ENCODE data around the gene GSS.

Gene GSS

GRCh38 chr20:34985461-34986310 is 30.1 kb upstream of the GSS start:
- H3K4me1 ChIP-seq (ENCODE audit: control insufficient read depth in 5 of 5, insufficient read depth in 5 of 5, low read length in 5 of 5), result peaks cover 0 to 20% (median 11%) of the 10 kb centered on the region in 5 donors
- no peak overlapping the region for H3K27ac ChIP-seq (ENCODE audit: low read depth, low read length)
- H3K9ac ChIP-seq (ENCODE audit: low read length in 5 of 5), result no peak overlapping the region
- H3K27me3 ChIP-seq (ENCODE audit: control insufficient read depth in 5 of 5, insufficient read depth in 4 of 5, low read length in 5 of 5), result peaks cover 0 to 29% (median 5%) of the 10 kb centered on the region in 5 donors
- no peak overlapping the region for H3K4me3 ChIP-seq (ENCODE audit: low read depth in 1 of 5, low read length in 5 of 5)
- H3K36me3 ChIP-seq (ENCODE audit: control insufficient read depth in 5 of 5, insufficient read depth in 5 of 5, low read length in 5 of 5), result no peaks in the 10 kb centered on the region
- H3K9me3 ChIP-seq (ENCODE audit: control insufficient read depth in 5 of 5, low read length in 5 of 5), result no peaks in the 10 kb centered on the region

- H3K9me3 ChIP-seq (ENCODE audit: control insufficient read depth in 5 of 5, low read length in 5 of 5), result no peaks in the 10 kb centered on the region
- peaks cover 0 to 29% (median 5%) of the 10 kb centered on the region in 5 donors for H3K27me3 ChIP-seq (ENCODE audit: control insufficient read depth in 5 of 5, insufficient read depth in 4 of 5, low read length in 5 of 5)
- peaks cover 0 to 20% (median 11%) of the 10 kb centered on the region in 5 donors for H3K4me1 ChIP-seq (ENCODE audit: control insufficient read depth in 5 of 5, insufficient read depth in 5 of 5, low read length in 5 of 5)
- H3K4me3 ChIP-seq (ENCODE audit: low read depth in 1 of 5, low read length in 5 of 5), result no peak overlapping the region
- no peak overlapping the region for H3K9ac ChIP-seq (ENCODE audit: low read length in 5 of 5)
- H3K27ac ChIP-seq (ENCODE audit: low read depth, low read length), result no peak overlapping the region
- no peaks in the 10 kb centered on the region for H3K36me3 ChIP-seq (ENCODE audit: control insufficient read depth in 5 of 5, insufficient read depth in 5 of 5, low read length in 5 of 5)
Measured at GRCh38 chr20:34984756-34985261, 29.2 kb upstream of the GSS start.

- Histone ChIP-seq H3K27ac (ENCODE audit: low read depth, low read length) (no peak overlapping the region), H3K4me3 (ENCODE audit: low read depth in 1 of 5, low read length in 5 of 5) (no peak overlapping the region), H3K9me3 (ENCODE audit: control insufficient read depth in 5 of 5, low read length in 5 of 5) (no peaks in the 10 kb centered on the region), H3K9ac (ENCODE audit: low read length in 5 of 5) (no peak overlapping the region), H3K27me3 (ENCODE audit: control insufficient read depth in 5 of 5, insufficient read depth in 4 of 5, low read length in 5 of 5) (peaks cover 0 to 29% (median 5%) of the 10 kb centered on the region in 5 donors), H3K36me3 (ENCODE audit: control insufficient read depth in 5 of 5, insufficient read depth in 5 of 5, low read length in 5 of 5) (no peaks in the 10 kb centered on the region), H3K4me1 (ENCODE audit: control insufficient read depth in 5 of 5, insufficient read depth in 5 of 5, low read length in 5 of 5) (peaks cover 0 to 20% (median 11%) of the 10 kb centered on the region in 5 donors)
Measured at GRCh38 chr20:34983995-34984735, 28.6 kb upstream of the GSS start.

- Histone ChIP-seq H3K4me3 (ENCODE audit: low read depth in 1 of 5, low read length in 5 of 5) (no peak overlapping the region), H3K27ac (ENCODE audit: low read depth, low read length) (no peak overlapping the region), H3K27me3 (ENCODE audit: control insufficient read depth in 5 of 5, insufficient read depth in 4 of 5, low read length in 5 of 5) (peaks cover 0 to 29% (median 5%) of the 10 kb centered on the region in 5 donors), H3K36me3 (ENCODE audit: control insufficient read depth in 5 of 5, insufficient read depth in 5 of 5, low read length in 5 of 5) (no peaks in the 10 kb centered on the region), H3K9me3 (ENCODE audit: control insufficient read depth in 5 of 5, low read length in 5 of 5) (no peaks in the 10 kb centered on the region), H3K4me1 (ENCODE audit: control insufficient read depth in 5 of 5, insufficient read depth in 5 of 5, low read length in 5 of 5) (peaks cover 0 to 18% (median 9%) of the 10 kb centered on the region in 5 donors), H3K9ac (ENCODE audit: low read length in 5 of 5) (peak overlapping the region in 1 of 5 donors; percentile 29)
Measured at GRCh38 chr20:34983089-34983820, 27.6 kb upstream of the GSS start.

- Histone ChIP-seq H3K9ac (ENCODE audit: low read length in 5 of 5) (peak overlapping the region in 1 of 5 donors; percentile 29), H3K4me1 (ENCODE audit: control insufficient read depth in 5 of 5, insufficient read depth in 5 of 5, low read length in 5 of 5) (peaks cover 0 to 13% (median 5%) of the 10 kb centered on the region in 5 donors), H3K4me3 (ENCODE audit: low read depth in 1 of 5, low read length in 5 of 5) (no peak overlapping the region), H3K27me3 (ENCODE audit: control insufficient read depth in 5 of 5, insufficient read depth in 4 of 5, low read length in 5 of 5) (peaks cover 0 to 29% (median 5%) of the 10 kb centered on the region in 5 donors), H3K36me3 (ENCODE audit: control insufficient read depth in 5 of 5, insufficient read depth in 5 of 5, low read length in 5 of 5) (no peaks in the 10 kb centered on the region), H3K27ac (ENCODE audit: low read depth, low read length) (no peak overlapping the region), H3K9me3 (ENCODE audit: control insufficient read depth in 5 of 5, low read length in 5 of 5) (no peaks in the 10 kb centered on the region)
Measured at GRCh38 chr20:34982270-34983088, 26.9 kb upstream of the GSS start.

- Histone ChIP-seq H3K4me3 (ENCODE audit: low read depth in 1 of 5, low read length in 5 of 5) (no peak overlapping the region), H3K4me1 (ENCODE audit: control insufficient read depth in 5 of 5, insufficient read depth in 5 of 5, low read length in 5 of 5) (peaks cover 0 to 11% (median 5%) of the 10 kb centered on the region in 5 donors), H3K27me3 (ENCODE audit: control insufficient read depth in 5 of 5, insufficient read depth in 4 of 5, low read length in 5 of 5) (peaks cover 0 to 27% (median 5%) of the 10 kb centered on the region in 5 donors), H3K9ac (ENCODE audit: low read length in 5 of 5) (no peak overlapping the region), H3K9me3 (ENCODE audit: control insufficient read depth in 5 of 5, low read length in 5 of 5) (no peaks in the 10 kb centered on the region), H3K36me3 (ENCODE audit: control insufficient read depth in 5 of 5, insufficient read depth in 5 of 5, low read length in 5 of 5) (no peaks in the 10 kb centered on the region), H3K27ac (ENCODE audit: low read depth, low read length) (no peak overlapping the region)
Measured at GRCh38 chr20:34980543-34981233, 25.1 kb upstream of the GSS start.

GRCh38 chr20:34979366-34980153 is 24.0 kb upstream of the GSS start:
- peaks cover 0 to 16% (median 5%) of the 10 kb centered on the region in 5 donors for H3K27me3 ChIP-seq (ENCODE audit: control insufficient read depth in 5 of 5, insufficient read depth in 4 of 5, low read length in 5 of 5)
- H3K4me1 ChIP-seq (ENCODE audit: control insufficient read depth in 5 of 5, insufficient read depth in 5 of 5, low read length in 5 of 5), result peaks cover 0 to 11% (median 5%) of the 10 kb centered on the region in 5 donors
- no peaks in the 10 kb centered on the region for H3K9me3 ChIP-seq (ENCODE audit: control insufficient read depth in 5 of 5, low read length in 5 of 5)
- H3K4me3 ChIP-seq (ENCODE audit: low read depth in 1 of 5, low read length in 5 of 5), result no peak overlapping the region
- H3K27ac ChIP-seq (ENCODE audit: low read depth, low read length), result no peak overlapping the region
- H3K9ac ChIP-seq (ENCODE audit: low read length in 5 of 5), result no peak overlapping the region
- H3K36me3 ChIP-seq (ENCODE audit: control insufficient read depth in 5 of 5, insufficient read depth in 5 of 5, low read length in 5 of 5), result no peaks in the 10 kb centered on the region

- H3K9me3 ChIP-seq (ENCODE audit: control insufficient read depth in 5 of 5, low read length in 5 of 5), result no peaks in the 10 kb centered on the region
- peaks cover 0 to 6% (median under 1%) of the 10 kb centered on the region in 5 donors for H3K4me1 ChIP-seq (ENCODE audit: control insufficient read depth in 5 of 5, insufficient read depth in 5 of 5, low read length in 5 of 5)
- H3K27ac ChIP-seq (ENCODE audit: low read depth, low read length), result no peak overlapping the region
- no peaks in the 10 kb centered on the region for H3K36me3 ChIP-seq (ENCODE audit: control insufficient read depth in 5 of 5, insufficient read depth in 5 of 5, low read length in 5 of 5)
- H3K4me3 ChIP-seq (ENCODE audit: low read depth in 1 of 5, low read length in 5 of 5), result no peak overlapping the region
- no peak overlapping the region for H3K9ac ChIP-seq (ENCODE audit: low read length in 5 of 5)
- H3K27me3 ChIP-seq (ENCODE audit: control insufficient read depth in 5 of 5, insufficient read depth in 4 of 5, low read length in 5 of 5), result peaks cover 0 to 5% (median 0%) of the 10 kb centered on the region in 5 donors
Measured at GRCh38 chr20:34978092-34978744, 22.6 kb upstream of the GSS start.

Data from subcutaneous abdominal adipose tissue (tissue), 5 donors.